Measurements from ENCODE around the gene TAPT1. TPM values are rescaled to one million over a fixed set of nuclear protein-coding genes. Genes with fewer than 3 reads are reported as not detected.
"Not testable (repeated sequence)": the region's sequence is repeated elsewhere in the genome, so short reads cannot be mapped to it uniquely, and the experiment has no call there.

The TAPT1 gene
- 18.3 TPM for polyA plus RNA-seq (2012; ENCODE audit: insufficient read depth, insufficient read length, low read depth)

- DNase-seq: peak; percentile 84
- H3K9me3 ChIP-seq: no peaks in the 10 kb centered on the region
- H3K4me1 ChIP-seq: no peaks in the 10 kb centered on the region; the same call in 1 of the 2 replicates
Measured at GRCh38 chr4:16225863-16226815, at the start of gene TAPT1. Gene TAPT1 (minus strand): TSS chr4:16226471. CDS start chr4:16226457, 14 bp downstream.

GRCh38 chr4:16271411-16271810, 45.1 kb upstream of the TAPT1 start:
- H3K36me3 ChIP-seq: no peaks in the 10 kb centered on the region
- DNase-seq: no peak
- no peaks in the 10 kb centered on the region for H3K9me3 ChIP-seq
- TF ChIP-seq CTCF (IDR thresholded peaks at IDR 0.05; ENCODE audit: low read depth, low read length): no peak
- no peak overlapping the region for H3K4me3 ChIP-seq (ENCODE audit: low read depth, low read length)
- H3K27me3 ChIP-seq: no peaks in the 10 kb centered on the region
- no peaks in the 10 kb centered on the region for H3K4me1 ChIP-seq

More at GRCh38 chr4:16225863-16226815, at the start of gene TAPT1:
- Histone ChIP-seq H3K36me3 (no peaks in the 10 kb centered on the region), H3K4me3 (ENCODE audit: low read depth, low read length) (peak within 1 kb of the TSS; percentile 88), H3K27me3 (no peaks in the 10 kb centered on the region)
- TF ChIP-seq CTCF (IDR thresholded peaks at IDR 0.05; ENCODE audit: low read depth, low read length): no peak

- H3K4me1 ChIP-seq: no peaks in the 10 kb centered on the region
- H3K9me3 ChIP-seq: no peaks in the 10 kb centered on the region
- H3K36me3 ChIP-seq: no peaks in the 10 kb centered on the region
- H3K4me3 ChIP-seq (ENCODE audit: low read depth, low read length): no peak overlapping the region
- TF ChIP-seq CTCF (IDR thresholded peaks at IDR 0.05; ENCODE audit: low read depth, low read length): peak; percentile 57
- H3K27me3 ChIP-seq: no peaks in the 10 kb centered on the region
- peak; percentile 22 for DNase-seq
Measured at GRCh38 chr4:16270454-16271328, 44.4 kb upstream of the TAPT1 start.

GRCh38 chr4:16269742-16270453, 43.6 kb upstream of the TAPT1 start:
- H3K27me3 ChIP-seq; H3K4me1 ChIP-seq; H3K9me3 ChIP-seq; H3K36me3 ChIP-seq; H3K4me3 ChIP-seq (ENCODE audit: low read depth, low read length); DNase-seq: not testable (repeated sequence)

GRCh38 chr4:16269240-16269639, 43.0 kb upstream of the TAPT1 start:
- no peaks in the 10 kb centered on the region for H3K4me1 ChIP-seq
- no peaks in the 10 kb centered on the region for H3K36me3 ChIP-seq
- no peak for DNase-seq
- H3K4me3 ChIP-seq (ENCODE audit: low read depth, low read length): no peak overlapping the region
- no peaks in the 10 kb centered on the region for H3K9me3 ChIP-seq
- no peaks in the 10 kb centered on the region for H3K27me3 ChIP-seq
- TF ChIP-seq CTCF (IDR thresholded peaks at IDR 0.05; ENCODE audit: low read depth, low read length): no peak

GRCh38 chr4:16268290-16268689, 42.0 kb upstream of the TAPT1 start:
- Histone ChIP-seq H3K4me1 (no peaks in the 10 kb centered on the region), H3K36me3 (no peaks in the 10 kb centered on the region), H3K4me3 (ENCODE audit: low read depth, low read length) (no peak overlapping the region), H3K9me3 (no peaks in the 10 kb centered on the region), H3K27me3 (no peaks in the 10 kb centered on the region)
- DNase-seq: no peak
- TF ChIP-seq CTCF (IDR thresholded peaks at IDR 0.05; ENCODE audit: low read depth, low read length): no peak
